Amniotic epithelial cell (primary cell): ENCODE data around the gene DLG3.

Experiments
- DNase-seq: peaks from one replicate; pipeline ENCODE4 v3.0.0-alpha.2; 2010; ENCODE audit warnings: low read depth

The DLG3 gene

GRCh38 chrX:70437921-70438665, 6.5 kb upstream of the DLG3 start:
- DNase-seq, result no peak

GRCh38 chrX:70439016-70439415, 5.6 kb upstream of the DLG3 start:
- DNase-seq, result no peak

GRCh38 chrX:70442224-70442623, 2.4 kb upstream of the DLG3 start:
- no peak for DNase-seq

- DNase-seq, result no peak
Observed at GRCh38 chrX:70444946-70445656, 466 bp downstream of the DLG3 start.

GRCh38 chrX:70445951-70446350, 1.3 kb downstream of the DLG3 start:
- DNase-seq, result no peak

GRCh38 chrX:70446380-70447350, 2.0 kb downstream of the DLG3 start:
- no peak for DNase-seq

- no peak for DNase-seq
Observed at GRCh38 chrX:70449457-70449966, 4.9 kb downstream of the DLG3 start.

- DNase-seq, result no peak
Observed at GRCh38 chrX:70452143-70452733, 7.6 kb downstream of the DLG3 start.

GRCh38 chrX:70453024-70453618, 8.5 kb downstream of the DLG3 start:
- no peak for DNase-seq

- DNase-seq, result peak; percentile 50
Observed at GRCh38 chrX:70454441-70455365, 10.1 kb downstream of the DLG3 start.

- DNase-seq, result no peak
Observed at GRCh38 chrX:70455366-70456202, 10.9 kb downstream of the DLG3 start.

- DNase-seq, result no peak
Observed at GRCh38 chrX:70456256-70456655, 11.6 kb downstream of the DLG3 start.

- DNase-seq, result no peak
Observed at GRCh38 chrX:70461026-70461425, 16.4 kb downstream of the DLG3 start.

- no peak for DNase-seq
Observed at GRCh38 chrX:70464051-70464450, 19.4 kb downstream of the DLG3 start.

- no peak for DNase-seq
Observed at GRCh38 chrX:70466968-70467367, 22.3 kb downstream of the DLG3 start.

- no peak for DNase-seq
Observed at GRCh38 chrX:70468709-70469108, 24.1 kb downstream of the DLG3 start.

GRCh38 chrX:70470850-70471289, 26.2 kb downstream of the DLG3 start:
- peak; percentile 27 for DNase-seq

GRCh38 chrX:70476166-70476933, 31.7 kb downstream of the DLG3 start:
- no peak for DNase-seq
